Panc1 (cell line): ENCODE measurements around the gene GSG1L. TPM values are rescaled to one million over a fixed set of nuclear protein-coding genes. Genes with fewer than 3 reads are reported as not detected.

Source experiments
- ATAC-seq: fragments of 200-7000 bp; cut with Tn5 transposase; 2 replicates; pipeline ENCODE4 v1.9.1; 2020; ENCODE audit warnings: mild to moderate bottlenecking, moderate library complexity
- BruUV-seq: library from RNA; stranded (reverse); fragments of 400-500 nt; replicated peaks from 2 replicates; lab custom pipeline; 2021; lab: Mats Ljungman, UMichigan
- CTCF ChIA-PET: fragments of 300-600 bp; sonication (Branson Sonifier 250); formaldehyde crosslinking; loops from one replicate; lab custom pipeline; 2022; ENCODE audit warnings: antibody characterized with exemption; lab: Charles Lee
- POLR2A ChIA-PET: fragments of 300-600 bp; sonication (Branson Sonifier 250); formaldehyde crosslinking; loops from one replicate; lab custom pipeline; 2022; ENCODE audit warnings: antibody characterized with exemption; lab: Charles Lee
- DNase-seq: peaks from one replicate; pipeline ENCODE4 v3.0.0-alpha.2; 2010; ENCODE audit warnings: low read depth, low spot score
- H3K27ac ChIP-seq: 2 replicates; pipeline ENCODE4 v1.5.1; 2011; ENCODE audit warnings: mild to moderate bottlenecking, low read length, inconsistent platforms
- H3K27me3 ChIP-seq: fragments of 200-500 bp; sonication (Bioruptor generic); 2 replicates; pipeline ENCODE4 v1.6.0; 2014; ENCODE audit warnings: low read length, inconsistent platforms; ENCODE audit not compliant: control insufficient read depth, insufficient read depth
- H3K36me3 ChIP-seq: fragments of 200-500 bp; sonication (Bioruptor generic); 2 replicates; pipeline ENCODE4 v1.5.1; 2014; ENCODE audit warnings: inconsistent platforms, mild to moderate bottlenecking, low read length, moderate library complexity; ENCODE audit not compliant: control insufficient read depth, insufficient read depth
- H3K4me1 ChIP-seq: 2 replicates; pipeline ENCODE4 v1.5.1; 2011; ENCODE audit warnings: inconsistent platforms, mild to moderate bottlenecking, low read length, moderate library complexity; ENCODE audit not compliant: control insufficient read depth, insufficient read depth
- H3K4me3 ChIP-seq, 2 experiments: 2 replicates each; pipeline ENCODE4 v1.5.1; 2011 to 2012; ENCODE audit warnings: low read depth in 2 of 2, low read length in 2 of 2, mild to moderate bottlenecking in 2 of 2, inconsistent platforms in 1 of 2, moderate library complexity in 1 of 2
- H3K9me3 ChIP-seq: fragments of 200-500 bp; sonication (Bioruptor generic); 2 replicates; pipeline ENCODE4 v1.5.1; 2014; ENCODE audit warnings: low read depth, mild to moderate bottlenecking, inconsistent platforms, low read length, moderate library complexity; ENCODE audit not compliant: control insufficient read depth, insufficient read depth
- POLR2AphosphoS5 ChIP-seq: IDR thresholded peaks from 2 replicates; pipeline ENCODE4 v1.6.1; 2012; ENCODE audit warnings: mild to moderate bottlenecking, low read depth, low read length, moderate library complexity
- SIN3A ChIP-seq: IDR thresholded peaks from 2 replicates; pipeline ENCODE4 v1.6.1; 2012; ENCODE audit warnings: low read depth, mild to moderate bottlenecking, low read length, moderate library complexity, borderline replicate concordance; ENCODE audit not compliant: insufficient read depth
- TCF7L2 ChIP-seq: IDR thresholded peaks from 2 replicates; pipeline ENCODE4 v1.6.1; 2011; ENCODE audit warnings: mild to moderate bottlenecking, low read depth, low read length, inconsistent platforms
- in situ Hi-C: cut with HindIII; loops from 2 replicates; pipeline ENCODE4 v1.10.0; 2016; ENCODE audit warnings: low sequenced_read_pairs, low pct_unique_long_range_greater_than_20kb
- intact Hi-C: fragments of 100-400 bp; cut with micrococcal nuclease; formaldehyde crosslinking; loops from one replicate; pipeline ENCODE4 v1.10.0; 2022; ENCODE audit not compliant: unreplicated experiment
- total RNA-seq: library from RNA; stranded (reverse); gene quantifications from one replicate; pipeline ENCODE4 v1.2.1, GENCODE V29; 2021; ENCODE audit not compliant: unreplicated experiment
- TF ChIP-seq, protein P1 (sequence below), 2 experiments: IDR thresholded peaks; 2 replicates each; pipeline ENCODE4 v1.6.1; 2011 to 2012; ENCODE audit warnings: low read depth in 2 of 2, control low read depth in 1 of 2, low read length in 1 of 2, mild to moderate bottlenecking in 1 of 2, moderate library complexity in 1 of 2; ENCODE audit not compliant: insufficient read depth in 1 of 2
- TF ChIP-seq, protein P2 (sequence below): fragments of 450-650 bp; IDR thresholded peaks from 2 replicates; pipeline ENCODE4 v1.5.1; 2017; ENCODE audit warnings: mild to moderate bottlenecking

GSG1L gene
- total RNA-seq, 1 experiment from 2014 or later = 0.08 TPM

GRCh38 chr16:27777527-27777926, 286.0 kb downstream of the GSG1L start:
- ATAC-seq (no peak), DNase-seq (no peak)
- CTCF ChIA-PET = no interaction called here
- no peaks in the 10 kb centered on the region for H3K27me3 ChIP-seq
- in situ Hi-C loops = no loop called here
- intact Hi-C loops = loop anchor here (5.0 kb wide), 1 partner anchor 285 kb away; the partner anchor contains the start of gene GSG1L
- no peaks in the 10 kb centered on the region for H3K36me3 ChIP-seq
- H3K9me3 ChIP-seq = no peaks in the 10 kb centered on the region
- H3K4me1 ChIP-seq = no peaks in the 10 kb centered on the region
- no TSS peak for BruUV-seq
- no peak for TF ChIP-seq POLR2AphosphoS5
- no peak for TF ChIP-seq SIN3A
- TF ChIP-seq TCF7L2 = no peak
- TF ChIP-seq, protein P1, sequence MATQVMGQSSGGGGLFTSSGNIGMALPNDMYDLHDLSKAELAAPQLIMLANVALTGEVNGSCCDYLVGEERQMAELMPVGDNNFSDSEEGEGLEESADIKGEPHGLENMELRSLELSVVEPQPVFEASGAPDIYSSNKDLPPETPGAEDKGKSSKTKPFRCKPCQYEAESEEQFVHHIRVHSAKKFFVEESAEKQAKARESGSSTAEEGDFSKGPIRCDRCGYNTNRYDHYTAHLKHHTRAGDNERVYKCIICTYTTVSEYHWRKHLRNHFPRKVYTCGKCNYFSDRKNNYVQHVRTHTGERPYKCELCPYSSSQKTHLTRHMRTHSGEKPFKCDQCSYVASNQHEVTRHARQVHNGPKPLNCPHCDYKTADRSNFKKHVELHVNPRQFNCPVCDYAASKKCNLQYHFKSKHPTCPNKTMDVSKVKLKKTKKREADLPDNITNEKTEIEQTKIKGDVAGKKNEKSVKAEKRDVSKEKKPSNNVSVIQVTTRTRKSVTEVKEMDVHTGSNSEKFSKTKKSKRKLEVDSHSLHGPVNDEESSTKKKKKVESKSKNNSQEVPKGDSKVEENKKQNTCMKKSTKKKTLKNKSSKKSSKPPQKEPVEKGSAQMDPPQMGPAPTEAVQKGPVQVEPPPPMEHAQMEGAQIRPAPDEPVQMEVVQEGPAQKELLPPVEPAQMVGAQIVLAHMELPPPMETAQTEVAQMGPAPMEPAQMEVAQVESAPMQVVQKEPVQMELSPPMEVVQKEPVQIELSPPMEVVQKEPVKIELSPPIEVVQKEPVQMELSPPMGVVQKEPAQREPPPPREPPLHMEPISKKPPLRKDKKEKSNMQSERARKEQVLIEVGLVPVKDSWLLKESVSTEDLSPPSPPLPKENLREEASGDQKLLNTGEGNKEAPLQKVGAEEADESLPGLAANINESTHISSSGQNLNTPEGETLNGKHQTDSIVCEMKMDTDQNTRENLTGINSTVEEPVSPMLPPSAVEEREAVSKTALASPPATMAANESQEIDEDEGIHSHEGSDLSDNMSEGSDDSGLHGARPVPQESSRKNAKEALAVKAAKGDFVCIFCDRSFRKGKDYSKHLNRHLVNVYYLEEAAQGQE (IDR thresholded peaks at IDR 0.05; ENCODE audit: insufficient read depth in 1 of 2, low read depth in 2 of 2, low read length in 1 of 2) = no peak
- TF ChIP-seq, protein P2, sequence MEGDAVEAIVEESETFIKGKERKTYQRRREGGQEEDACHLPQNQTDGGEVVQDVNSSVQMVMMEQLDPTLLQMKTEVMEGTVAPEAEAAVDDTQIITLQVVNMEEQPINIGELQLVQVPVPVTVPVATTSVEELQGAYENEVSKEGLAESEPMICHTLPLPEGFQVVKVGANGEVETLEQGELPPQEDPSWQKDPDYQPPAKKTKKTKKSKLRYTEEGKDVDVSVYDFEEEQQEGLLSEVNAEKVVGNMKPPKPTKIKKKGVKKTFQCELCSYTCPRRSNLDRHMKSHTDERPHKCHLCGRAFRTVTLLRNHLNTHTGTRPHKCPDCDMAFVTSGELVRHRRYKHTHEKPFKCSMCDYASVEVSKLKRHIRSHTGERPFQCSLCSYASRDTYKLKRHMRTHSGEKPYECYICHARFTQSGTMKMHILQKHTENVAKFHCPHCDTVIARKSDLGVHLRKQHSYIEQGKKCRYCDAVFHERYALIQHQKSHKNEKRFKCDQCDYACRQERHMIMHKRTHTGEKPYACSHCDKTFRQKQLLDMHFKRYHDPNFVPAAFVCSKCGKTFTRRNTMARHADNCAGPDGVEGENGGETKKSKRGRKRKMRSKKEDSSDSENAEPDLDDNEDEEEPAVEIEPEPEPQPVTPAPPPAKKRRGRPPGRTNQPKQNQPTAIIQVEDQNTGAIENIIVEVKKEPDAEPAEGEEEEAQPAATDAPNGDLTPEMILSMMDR = no peak
- no peak overlapping the region for H3K4me3 ChIP-seq
- POLR2A ChIA-PET = interaction anchor here (0.5 kb wide), 1 partner anchor 218 kb away, joined by 5 read pairs; no protein-coding TSS in a partner anchor
- H3K27ac ChIP-seq = no peak overlapping the region

- in situ Hi-C loops (no loop called here), intact Hi-C loops (loop anchor here (5.0 kb wide), 1 partner anchor 286 kb away; the partner anchor contains the start of gene GSG1L)
- no peaks in the 10 kb centered on the region for H3K36me3 ChIP-seq
- ChIA-PET POLR2A (interaction anchor here (0.6 kb wide), 1 partner anchor 9 kb away, joined by 4 read pairs; no protein-coding TSS in a partner anchor), CTCF (no interaction called here)
- H3K27ac ChIP-seq = no peak overlapping the region
- no peaks in the 10 kb centered on the region for H3K4me1 ChIP-seq
- TF ChIP-seq, protein P2 = no peak
- no peak for TF ChIP-seq TCF7L2
- no peak for TF ChIP-seq POLR2AphosphoS5
- TF ChIP-seq, protein P1 (IDR thresholded peaks at IDR 0.05; ENCODE audit: insufficient read depth in 1 of 2, low read depth in 2 of 2, low read length in 1 of 2) = no peak
- no peak for TF ChIP-seq SIN3A
- H3K4me3 ChIP-seq = no peak overlapping the region
- no peaks in the 10 kb centered on the region for H3K9me3 ChIP-seq
- no peaks in the 10 kb centered on the region for H3K27me3 ChIP-seq
- ATAC-seq = no peak
- BruUV-seq = no TSS peak
- no peak for DNase-seq
Measured at GRCh38 chr16:27776556-27777225, 286.8 kb downstream of the GSG1L start.
